GM12891 (cell line): ENCODE data around the gene SLAMF6.

Experiments
- DNase-seq: peaks from one replicate; pipeline ENCODE4 v3.0.0; 2011; ENCODE audit warnings: low spot score; ENCODE audit not compliant: insufficient read length
- FAIRE-seq: peaks from 2 replicates; lab custom pipeline; 2011; peaks lifted over from hg19 to GRCh38; lab: Jason Lieb, UNC
- PAX5 ChIP-seq: IDR thresholded peaks from 2 replicates; pipeline ENCODE4 v1.6.1; 2011; ENCODE audit warnings: low read length, moderate library complexity, mild to moderate bottlenecking; ENCODE audit not compliant: insufficient read depth, severe bottlenecking
- POLR2A ChIP-seq: IDR thresholded peaks from 2 replicates; pipeline ENCODE4 v1.6.1; 2011; ENCODE audit warnings: low read depth, low read length, control low read depth
- POLR2AphosphoS5 ChIP-seq: IDR thresholded peaks from 2 replicates; pipeline ENCODE4 v1.6.1; 2011; ENCODE audit warnings: low read depth, low read length, control low read depth
- POU2F2 ChIP-seq: IDR thresholded peaks from 2 replicates; pipeline ENCODE4 v1.6.1; 2011; ENCODE audit warnings: low read depth, mild to moderate bottlenecking, control low read depth, low read length, moderate library complexity
- SPI1 ChIP-seq: IDR thresholded peaks from 2 replicates; pipeline ENCODE4 v1.6.1; 2011; ENCODE audit warnings: low read depth, low read length, control low read depth
- TAF1 ChIP-seq: IDR thresholded peaks from 2 replicates; pipeline ENCODE4 v1.6.1; 2011; ENCODE audit warnings: low read depth, low read length, control low read depth

Gene SLAMF6

GRCh38 chr1:160466961-160467360 lies 56.1 kb downstream of the SLAMF6 start:
- DNase-seq: no peak
- TF ChIP-seq POLR2A: no peak
- peak; percentile 63 for TF ChIP-seq SPI1
- FAIRE-seq: peak; percentile 38

- no peak for TF ChIP-seq TAF1
- peak; percentile 88 for FAIRE-seq
- DNase-seq: no peak
Observed at GRCh38 chr1:160465123-160465522, 57.9 kb downstream of the SLAMF6 start.

- TF ChIP-seq TAF1: no peak
- no peak for TF ChIP-seq POLR2A
- TF ChIP-seq SPI1: no peak
- TF ChIP-seq PAX5: no peak
- TF ChIP-seq POU2F2: no peak
- no peak for TF ChIP-seq POLR2AphosphoS5
- FAIRE-seq: peak; percentile 92
- no peak for DNase-seq
Observed at GRCh38 chr1:160460683-160461287, 62.3 kb downstream of the SLAMF6 start.

DNA sequence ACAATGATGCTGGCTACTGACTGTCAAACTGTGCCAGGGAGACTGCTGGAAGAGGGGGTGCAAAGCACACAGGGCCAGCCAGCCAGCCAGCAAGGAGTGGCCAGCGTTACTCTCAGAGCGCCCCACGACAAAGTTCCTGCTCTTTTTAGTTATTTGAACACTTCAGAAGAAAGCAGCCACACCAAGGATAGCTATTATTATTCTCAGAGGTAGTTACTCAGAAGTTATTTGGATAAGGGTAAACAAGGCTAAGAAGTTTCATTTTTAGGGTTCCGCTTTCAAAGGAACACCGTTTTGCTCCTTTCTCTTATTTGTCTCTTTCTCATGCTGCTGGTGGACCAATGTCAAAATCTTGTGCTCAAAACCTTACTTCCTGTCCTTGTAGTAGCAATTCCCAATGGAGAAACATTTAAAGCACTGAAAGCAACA lies 62.8 kb downstream of the SLAMF6 start:
- peak; percentile 56 for TF ChIP-seq SPI1
- TF ChIP-seq POLR2AphosphoS5: no peak
- DNase-seq (no peak), FAIRE-seq (peak; percentile 75)

GRCh38 chr1:160459687-160460086 lies 63.4 kb downstream of the SLAMF6 start:
- no peak for FAIRE-seq

DNA sequence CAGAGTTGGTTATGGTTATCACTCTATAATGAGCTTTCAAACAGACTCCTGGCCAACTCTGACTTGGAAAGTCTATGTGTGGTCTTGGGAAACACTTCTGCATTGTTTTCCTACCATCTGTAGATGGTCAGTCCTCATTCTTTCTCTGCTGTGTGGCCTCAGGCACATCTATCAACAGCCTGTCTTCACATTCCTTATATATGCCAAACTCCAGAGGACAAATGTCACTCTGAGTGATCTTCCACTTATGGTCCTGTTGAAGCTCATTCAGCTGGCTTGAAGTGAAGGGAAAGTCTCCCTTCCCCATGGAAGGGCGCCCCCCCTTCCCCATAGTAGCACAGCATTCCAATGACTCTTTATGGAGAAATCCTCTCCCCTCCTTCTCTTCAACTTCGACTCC lies 64.0 kb downstream of the SLAMF6 start:
- peak; percentile 82 for FAIRE-seq
- DNase-seq: no peak
- TF ChIP-seq SPI1: no peak
- no peak for TF ChIP-seq POLR2A
- TF ChIP-seq POU2F2: no peak
- TF ChIP-seq TAF1: no peak
- no peak for TF ChIP-seq PAX5
- TF ChIP-seq POLR2AphosphoS5: no peak

More at GRCh38 chr1:160459687-160460086, 63.4 kb downstream of the SLAMF6 start:
- TF ChIP-seq POLR2A (no peak), TAF1 (no peak), PAX5 (no peak), POLR2AphosphoS5 (no peak), POU2F2 (no peak), SPI1 (no peak)
- DNase-seq: no peak

- no peak for DNase-seq
- FAIRE-seq: peak; percentile 23
- TF ChIP-seq POU2F2: no peak
- TF ChIP-seq TAF1: no peak
- TF ChIP-seq POLR2A: no peak
- no peak for TF ChIP-seq SPI1
- no peak for TF ChIP-seq POLR2AphosphoS5
- no peak for TF ChIP-seq PAX5
Observed at GRCh38 chr1:160455153-160455517, 67.9 kb downstream of the SLAMF6 start.

GRCh38 chr1:160454371-160455152 lies 68.5 kb downstream of the SLAMF6 start:
- no peak for DNase-seq
- FAIRE-seq: peak; percentile 67
- TF ChIP-seq SPI1: no peak
- TF ChIP-seq PAX5: no peak
- TF ChIP-seq POLR2A: peak; percentile 60
- TF ChIP-seq POU2F2: 0 out of 2 replicates have a peak, but pooled peaks have one; percentile 56
- no peak for TF ChIP-seq POLR2AphosphoS5
- TF ChIP-seq TAF1: no peak

GRCh38 chr1:160453443-160453842 lies 69.6 kb downstream of the SLAMF6 start:
- TF ChIP-seq TAF1 (0 out of 2 replicates have a peak, but pooled peaks have one; percentile 28), SPI1 (no peak), POLR2A (no peak)
- no peak for DNase-seq
- FAIRE-seq: peak; percentile 97

DNA sequence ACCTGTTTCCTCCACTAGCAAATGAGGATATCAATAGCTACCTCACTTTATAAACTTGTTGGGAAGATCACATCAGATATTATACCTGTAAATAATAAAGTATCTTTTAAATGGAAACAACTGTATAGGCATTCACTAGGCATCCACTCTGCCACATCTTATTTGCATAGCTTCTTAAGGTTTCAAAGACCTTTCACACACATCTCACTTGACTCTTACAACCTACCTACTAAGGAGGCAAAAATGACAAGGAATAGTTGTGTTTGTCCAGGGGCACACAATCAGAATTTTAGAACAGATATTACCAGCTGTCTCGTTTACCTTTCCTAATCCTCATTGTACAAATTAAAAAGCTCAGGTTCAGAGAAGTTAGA lies 71.2 kb downstream of the SLAMF6 start:
- FAIRE-seq (peak; percentile 84), DNase-seq (no peak)
- TF ChIP-seq POLR2AphosphoS5 (0 out of 2 replicates have a peak, but pooled peaks have one; percentile 22), TAF1 (no peak)
